IPS DF 6.9 (cell line): ENCODE measurements around the gene CYTH3.

Experiments used
- DNase-seq: peaks from one replicate; pipeline ENCODE4 v3.0.0-alpha.2; 2013; ENCODE audit warnings: low read depth, low spot score
- H3K27ac ChIP-seq: one replicate; pipeline ENCODE4 v1.5.1; 2013; ENCODE audit warnings: low read length, control low read depth
- H3K27me3 ChIP-seq: 2 replicates; pipeline ENCODE4 v1.6.1; 2013; ENCODE audit warnings: mild to moderate bottlenecking, low read length; ENCODE audit not compliant: control insufficient read depth, insufficient read depth
- H3K36me3 ChIP-seq: 2 replicates; pipeline ENCODE4 v1.6.1; 2013; ENCODE audit warnings: low read length; ENCODE audit not compliant: control insufficient read depth, insufficient read depth
- H3K4me1 ChIP-seq: 2 replicates; pipeline ENCODE4 v1.6.1; 2013; ENCODE audit warnings: low read length; ENCODE audit not compliant: control insufficient read depth, insufficient read depth
- H3K4me3 ChIP-seq: 2 replicates; pipeline ENCODE4 v1.5.1; 2013; ENCODE audit warnings: mild to moderate bottlenecking, low read length
- H3K9me3 ChIP-seq: 2 replicates; pipeline ENCODE4 v1.6.1; 2013; ENCODE audit warnings: low read length, inconsistent platforms; ENCODE audit not compliant: control insufficient read depth, insufficient read depth
- WGBS: extraction: QIAGEN DNeasy Blood & Tissue Kit; methylation state at CpG from one replicate; pipeline ENCODE4 v1.1.7; 2013; ENCODE audit warnings: mixed read lengths, missing lambda C conversion rate; ENCODE audit not compliant: insufficient read length, insufficient coverage; 5-methylcytosine and 5-hydroxymethylcytosine counted together

Gene CYTH3

GRCh38 chr7:6258440-6259182 is 13.8 kb downstream of the CYTH3 start:
- no peaks in the 10 kb centered on the region for H3K4me1 ChIP-seq
- WGBS: no CpG with 5 or more reads among the region's 5 CpGs
- no peak overlapping the region for H3K27ac ChIP-seq
- no peak overlapping the region for H3K4me3 ChIP-seq
- no peaks in the 10 kb centered on the region; the same call in 1 of the 2 replicates for H3K36me3 ChIP-seq
- no peak for DNase-seq
- no peaks in the 10 kb centered on the region for H3K27me3 ChIP-seq
- no peaks in the 10 kb centered on the region for H3K9me3 ChIP-seq

GRCh38 chr7:6257675-6258074 is 14.7 kb downstream of the CYTH3 start:
- Histone ChIP-seq H3K27me3 (no peaks in the 10 kb centered on the region), H3K36me3 (no peaks in the 10 kb centered on the region), H3K27ac (no peak overlapping the region), H3K4me1 (no peaks in the 10 kb centered on the region), H3K4me3 (no peak overlapping the region), H3K9me3 (no peaks in the 10 kb centered on the region)
- no peak for DNase-seq
- WGBS: no CpG with 5 or more reads among the region's 4 CpGs

- no peaks in the 10 kb centered on the region for H3K9me3 ChIP-seq
- no CpG with 5 or more reads among the region's 9 CpGs for WGBS
- no peaks in the 10 kb centered on the region for H3K4me1 ChIP-seq
- no peak for DNase-seq
- H3K27me3 ChIP-seq: no peaks in the 10 kb centered on the region
- H3K36me3 ChIP-seq: no peaks in the 10 kb centered on the region
- no peak overlapping the region for H3K27ac ChIP-seq
- H3K4me3 ChIP-seq: no peak overlapping the region
These were observed 15.5 kb downstream of the CYTH3 start for GRCh38 chr7:6256677-6257535.

- Histone ChIP-seq H3K27ac (no peak overlapping the region), H3K4me3 (no peak overlapping the region), H3K27me3 (no peaks in the 10 kb centered on the region), H3K36me3 (no peaks in the 10 kb centered on the region), H3K4me1 (no peaks in the 10 kb centered on the region), H3K9me3 (no peaks in the 10 kb centered on the region)
- no peak for DNase-seq
- no CpG with 5 or more reads among the region's 5 CpGs for WGBS
These were observed 16.3 kb downstream of the CYTH3 start for GRCh38 chr7:6256109-6256483.

- no CpG with 5 or more reads among the region's 4 CpGs for WGBS
- no peak for DNase-seq
These were observed 17.6 kb downstream of the CYTH3 start for GRCh38 chr7:6254866-6255265.

GRCh38 chr7:6252748-6253147 is 19.7 kb downstream of the CYTH3 start:
- DNase-seq: no peak
- no peaks in the 10 kb centered on the region for H3K27me3 ChIP-seq
- peaks cover 2% of the 10 kb centered on the region; the same call in 1 of the 2 replicates for H3K4me1 ChIP-seq
- no peak overlapping the region for H3K4me3 ChIP-seq
- H3K9me3 ChIP-seq: no peaks in the 10 kb centered on the region
- H3K27ac ChIP-seq: no peak overlapping the region
- no peaks in the 10 kb centered on the region for H3K36me3 ChIP-seq
- no CpG with 5 or more reads among the region's 2 CpGs for WGBS

More at GRCh38 chr7:6254866-6255265, 17.6 kb downstream of the CYTH3 start:
- no peaks in the 10 kb centered on the region for H3K27me3 ChIP-seq
- no peak overlapping the region for H3K27ac ChIP-seq
- no peaks in the 10 kb centered on the region for H3K9me3 ChIP-seq
- no peak overlapping the region for H3K4me3 ChIP-seq
- no peaks in the 10 kb centered on the region for H3K4me1 ChIP-seq
- H3K36me3 ChIP-seq: no peaks in the 10 kb centered on the region

- H3K9me3 ChIP-seq: no peaks in the 10 kb centered on the region
- H3K4me3 ChIP-seq: no peak overlapping the region
- no peak overlapping the region for H3K27ac ChIP-seq
- peaks cover 2% of the 10 kb centered on the region; the same call in 1 of the 2 replicates for H3K4me1 ChIP-seq
- WGBS: no CpG with 5 or more reads among the region's 5 CpGs
- H3K27me3 ChIP-seq: no peaks in the 10 kb centered on the region
- H3K36me3 ChIP-seq: no peaks in the 10 kb centered on the region
- no peak for DNase-seq
These were observed 20.1 kb downstream of the CYTH3 start for GRCh38 chr7:6252341-6252746.

- Histone ChIP-seq H3K27me3 (no peaks in the 10 kb centered on the region), H3K4me3 (no peak overlapping the region), H3K9me3 (no peaks in the 10 kb centered on the region), H3K4me1 (peaks cover 2% of the 10 kb centered on the region; the same call in 1 of the 2 replicates), H3K36me3 (no peaks in the 10 kb centered on the region), H3K27ac (no peak overlapping the region)
- no peak for DNase-seq
- WGBS: no CpG with 5 or more reads among the region's 4 CpGs
These were observed 20.8 kb downstream of the CYTH3 start for GRCh38 chr7:6251653-6252052.

- Histone ChIP-seq H3K36me3 (no peaks in the 10 kb centered on the region), H3K27ac (no peak overlapping the region), H3K27me3 (no peaks in the 10 kb centered on the region), H3K9me3 (no peaks in the 10 kb centered on the region), H3K4me3 (no peak overlapping the region), H3K4me1 (peaks cover 2% of the 10 kb centered on the region; the same call in 1 of the 2 replicates)
- no CpG with 5 or more reads among the region's 4 CpGs for WGBS
- no peak for DNase-seq
These were observed 22.0 kb downstream of the CYTH3 start for GRCh38 chr7:6250364-6250833.

- WGBS: no CpG with 5 or more reads among the region's 4 CpGs
- H3K4me1 ChIP-seq: peaks cover 2% of the 10 kb centered on the region; the same call in 1 of the 2 replicates
- H3K27ac ChIP-seq: no peak overlapping the region
- H3K9me3 ChIP-seq: no peaks in the 10 kb centered on the region
- no peaks in the 10 kb centered on the region for H3K36me3 ChIP-seq
- H3K27me3 ChIP-seq: no peaks in the 10 kb centered on the region
- DNase-seq: no peak
- no peak overlapping the region for H3K4me3 ChIP-seq
These were observed 23.4 kb downstream of the CYTH3 start for GRCh38 chr7:6249043-6249442.
